ENCODE data around the gene MTFR1L.
A peak's percentile ranks its signal among the peaks of the same experiment; 100 is the strongest.

GRCh38 chr1:25817840-25818501, 1.8 kb upstream of the MTFR1L start:
- TF ChIP-seq CTCF (conservative IDR thresholded peaks at IDR 0.05 in 1 of 2, IDR thresholded peaks at IDR 0.05 in 1 of 2; ENCODE audit: low read depth in 1 of 2, low read length in 2 of 2) (peak in 1 of 2 donors; percentile 3), EZH2 (IDR thresholded peaks at IDR 0.05; ENCODE audit: low read length, missing control alignments) (no peak)
